ENCODE data around the gene MCTS1.
A peak's percentile ranks its signal among the peaks of the same experiment; 100 is the strongest.
"Not testable (repeated sequence)": the region's sequence is repeated elsewhere in the genome, so short reads cannot be mapped to it uniquely, and the experiment has no call there.

Gene MCTS1, protein sequence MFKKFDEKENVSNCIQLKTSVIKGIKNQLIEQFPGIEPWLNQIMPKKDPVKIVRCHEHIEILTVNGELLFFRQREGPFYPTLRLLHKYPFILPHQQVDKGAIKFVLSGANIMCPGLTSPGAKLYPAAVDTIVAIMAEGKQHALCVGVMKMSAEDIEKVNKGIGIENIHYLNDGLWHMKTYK

DNA sequence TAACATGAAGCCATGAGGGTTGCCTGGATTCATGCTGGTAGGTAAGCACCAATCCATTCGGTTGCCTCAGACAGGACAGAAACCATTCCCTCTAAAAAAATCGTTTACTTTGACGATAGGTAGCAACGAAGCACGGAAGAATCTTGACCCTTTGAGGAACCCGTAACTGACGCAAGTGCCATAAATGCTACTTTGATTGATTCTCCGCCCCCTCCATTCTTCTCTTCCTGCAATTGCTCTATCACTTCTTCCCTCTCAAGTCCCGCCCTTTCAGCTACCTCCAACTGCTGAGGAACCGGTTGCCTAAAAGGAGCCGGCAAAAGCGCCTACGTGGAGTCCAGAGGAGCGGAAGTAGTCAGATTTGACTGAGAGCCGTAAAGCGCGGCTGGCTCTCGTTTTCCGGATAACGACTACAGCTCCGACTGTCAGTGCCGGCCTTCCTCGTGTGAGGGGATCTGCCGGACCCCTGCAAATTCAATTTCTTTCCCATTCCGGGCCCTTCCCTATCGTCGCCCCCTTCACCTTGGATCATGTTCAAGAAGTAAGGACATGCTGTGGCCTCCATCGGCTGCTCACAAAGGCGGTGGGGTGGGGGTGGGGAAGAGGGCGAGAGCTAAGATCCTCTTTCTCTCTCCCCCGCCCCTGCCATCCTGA is at the start of gene MCTS1:
Gene MCTS1, plus strand, starts transcription at position 395 of the 654 bp plus-strand sequence. Its CDS starts 136 bp downstream, at position 531.
- peak; percentile 87 for DNase-seq (ENCODE audit: low spot score)

DNA sequence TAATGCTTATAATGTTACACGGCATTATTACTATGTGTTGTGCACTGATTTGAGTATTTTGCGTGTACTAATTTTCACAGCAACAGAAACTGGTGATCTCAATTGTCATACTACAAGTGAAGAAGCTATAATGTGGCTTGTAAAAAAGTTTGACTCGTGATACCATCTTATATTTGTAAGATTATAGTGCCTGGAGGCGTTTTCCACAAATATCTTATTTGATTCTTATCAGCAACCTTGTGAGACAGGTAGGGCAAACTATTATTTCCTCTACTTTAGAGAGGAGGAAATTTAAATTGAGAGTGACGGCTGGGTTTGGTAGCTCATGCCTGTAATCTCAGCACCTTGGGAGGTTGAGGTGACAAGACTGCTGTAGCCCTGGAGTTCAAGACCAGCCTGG is 47.6 kb upstream of the MCTS1 start:
- DNase-seq (ENCODE audit: low spot score): no peak

DNA sequence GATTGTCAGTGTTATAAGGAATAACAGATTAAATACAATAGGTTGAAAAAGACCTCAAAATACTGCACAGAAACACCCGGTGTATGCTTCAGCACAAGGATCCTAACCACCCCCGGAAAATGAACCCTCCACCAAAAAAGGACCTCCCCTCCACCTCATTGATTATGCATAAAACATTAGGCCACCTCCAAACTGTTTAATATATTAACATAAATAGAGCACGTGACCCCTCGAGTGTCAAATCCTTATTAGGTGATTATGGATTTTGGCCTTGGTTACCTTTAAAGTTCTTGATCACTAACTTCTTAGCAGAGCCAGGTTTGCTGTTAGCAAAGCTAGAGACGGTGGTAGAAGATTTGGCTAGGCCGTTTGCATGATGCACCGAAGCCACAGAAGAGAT is 44.1 kb upstream of the MCTS1 start:
- DNase-seq (ENCODE audit: low spot score): peak; percentile 10

DNA sequence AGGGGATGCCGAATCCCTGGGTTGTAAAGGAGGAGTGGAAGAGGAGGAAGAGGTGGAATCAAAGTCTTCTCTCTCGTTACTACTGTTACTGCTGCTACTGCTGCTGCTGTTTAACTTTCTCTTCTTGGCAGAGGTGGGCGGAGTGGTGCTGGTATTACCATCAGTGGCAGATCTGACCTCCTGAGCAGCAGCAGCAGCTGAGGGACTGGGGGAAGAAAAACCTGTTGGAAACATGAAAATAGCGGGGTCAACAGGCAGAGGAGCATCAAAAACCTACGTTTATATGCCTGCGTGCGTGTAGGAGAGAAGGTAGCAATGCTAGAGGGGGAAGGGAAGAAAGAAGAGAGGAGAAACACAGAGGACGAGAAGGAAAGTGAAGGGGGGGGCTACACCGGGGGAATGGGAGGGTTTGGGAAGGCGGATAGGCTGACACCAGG is 43.5 kb upstream of the MCTS1 start:
- peak; percentile 5 for DNase-seq (ENCODE audit: low spot score)

DNA sequence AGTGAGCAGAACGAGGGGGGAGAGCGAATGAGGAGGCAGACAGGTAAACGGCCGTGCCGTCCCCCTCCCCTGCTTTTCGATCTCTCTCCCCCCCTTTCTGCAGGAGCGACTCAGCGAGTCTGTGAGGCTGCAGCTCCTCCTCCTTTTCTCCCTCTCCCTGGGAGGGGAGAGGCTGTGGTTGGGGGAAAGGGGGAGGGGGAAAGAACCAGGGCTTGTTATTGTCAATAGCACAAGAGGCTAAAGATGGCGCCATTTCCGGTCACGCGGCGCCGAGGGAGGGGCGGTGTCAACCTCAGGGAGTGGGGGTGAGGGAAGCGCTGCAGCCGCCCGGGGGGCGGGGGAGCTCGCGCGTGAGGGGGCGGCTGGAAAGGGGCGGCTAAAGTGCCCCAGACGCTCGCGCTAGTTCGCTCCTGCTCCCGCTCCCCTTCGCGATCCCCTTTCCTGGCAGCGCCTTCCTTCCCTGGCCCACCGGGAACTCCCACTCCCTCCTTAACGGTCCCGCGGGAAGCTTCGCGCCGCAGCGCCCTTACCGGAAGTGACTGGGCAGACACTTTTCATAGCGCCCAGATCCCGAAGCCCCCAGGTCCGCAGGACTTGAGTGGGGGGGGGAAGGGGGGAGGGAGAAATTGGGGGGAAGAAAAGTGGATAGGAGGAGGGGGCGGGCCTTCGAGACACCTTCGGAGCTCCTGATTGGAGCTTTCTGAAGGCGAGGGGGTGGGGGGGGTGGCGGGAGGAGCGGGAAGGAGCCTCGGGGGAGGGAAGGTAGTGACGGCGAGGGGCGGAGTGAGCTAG is 42.9 kb upstream of the MCTS1 start, which contains the start of gene CUL4B:
Gene CUL4B, minus strand, starts transcription at position 121 of the 792 bp plus-strand sequence. CDS start 324 bp downstream, outside the sequence.
- DNase-seq (ENCODE audit: low spot score): peak; percentile 91

DNA sequence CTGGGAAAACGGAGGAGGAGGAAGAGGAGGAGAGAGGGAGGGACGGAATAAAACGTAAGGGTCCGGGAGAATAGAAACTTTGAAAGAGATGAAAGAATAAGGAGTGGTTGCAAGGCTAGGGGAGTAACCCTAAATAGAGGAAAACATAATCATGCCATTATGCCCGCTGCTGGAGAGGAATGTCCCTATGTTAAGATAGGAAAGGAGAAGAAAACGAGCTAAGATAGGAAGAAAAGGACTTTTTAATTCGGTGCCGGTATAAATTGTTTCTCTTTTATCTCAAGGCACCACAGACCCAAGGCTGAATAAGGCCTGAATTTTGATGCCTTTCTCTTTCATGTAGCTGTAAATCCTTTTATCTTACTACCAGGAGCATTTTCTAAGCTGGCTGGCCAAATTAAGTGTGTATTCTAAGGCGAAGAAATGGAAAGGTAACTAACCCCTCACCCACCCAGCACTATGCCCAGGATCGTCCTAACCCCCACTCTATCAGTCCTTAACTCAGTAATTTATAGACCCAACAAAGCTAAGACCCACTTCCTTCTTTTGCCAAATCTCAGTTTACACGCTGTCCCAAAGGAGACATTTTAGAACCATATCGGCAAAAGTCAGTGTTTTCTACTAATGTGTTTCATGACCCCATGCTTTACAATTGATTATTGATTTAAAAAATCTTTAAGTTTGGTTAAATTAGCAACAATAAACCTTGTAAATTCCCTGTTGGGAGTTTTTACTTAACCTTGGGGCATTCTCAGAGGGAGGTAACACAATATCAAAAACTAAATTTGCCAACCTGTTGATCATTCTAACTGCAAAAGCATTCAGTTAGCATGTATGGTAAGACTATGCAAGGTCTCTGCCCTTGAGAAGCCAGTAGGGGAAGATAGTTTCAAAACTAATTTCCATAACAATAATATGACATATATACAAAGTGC is 42.0 kb upstream of the MCTS1 start:
- no peak for DNase-seq (ENCODE audit: low spot score)

DNA sequence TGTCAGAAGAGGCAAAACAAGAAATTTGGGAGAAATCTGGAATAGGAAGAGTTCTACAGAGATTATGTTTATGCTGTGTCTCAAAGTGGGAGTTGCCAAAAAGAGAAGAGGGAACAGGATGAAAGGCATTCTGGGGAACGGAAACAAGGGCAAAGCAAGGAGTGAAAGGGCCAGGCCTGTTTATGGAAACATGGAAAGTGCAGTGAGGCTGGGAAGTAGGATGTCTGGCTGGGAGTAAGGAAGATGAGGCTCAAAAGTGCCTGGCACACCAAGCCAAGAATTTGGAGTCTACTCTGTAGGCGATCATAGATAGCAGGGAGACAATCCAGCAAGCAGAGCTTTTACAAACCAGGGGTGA is 41.4 kb upstream of the MCTS1 start:
- no peak for DNase-seq (ENCODE audit: low spot score)

DNA sequence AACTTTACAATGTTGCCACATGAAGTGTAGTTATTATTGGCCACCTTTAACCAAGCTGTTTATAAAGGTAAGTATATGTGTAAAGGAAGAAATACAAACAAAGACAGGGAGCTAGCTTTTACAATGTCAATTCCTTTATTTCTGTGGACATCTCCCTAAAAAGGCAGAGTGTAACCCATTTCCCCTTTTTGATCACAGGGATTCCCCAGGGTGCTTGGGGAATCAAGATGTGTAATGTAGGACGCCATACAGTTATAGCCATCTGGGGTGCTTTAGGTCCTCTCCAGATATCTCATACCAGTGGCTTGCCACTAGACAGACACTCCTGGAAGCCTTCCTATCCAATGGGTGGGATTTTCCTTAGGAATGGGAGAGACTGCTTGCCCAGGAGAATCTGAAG is 39.0 kb upstream of the MCTS1 start:
- no peak for DNase-seq (ENCODE audit: low spot score)

DNA sequence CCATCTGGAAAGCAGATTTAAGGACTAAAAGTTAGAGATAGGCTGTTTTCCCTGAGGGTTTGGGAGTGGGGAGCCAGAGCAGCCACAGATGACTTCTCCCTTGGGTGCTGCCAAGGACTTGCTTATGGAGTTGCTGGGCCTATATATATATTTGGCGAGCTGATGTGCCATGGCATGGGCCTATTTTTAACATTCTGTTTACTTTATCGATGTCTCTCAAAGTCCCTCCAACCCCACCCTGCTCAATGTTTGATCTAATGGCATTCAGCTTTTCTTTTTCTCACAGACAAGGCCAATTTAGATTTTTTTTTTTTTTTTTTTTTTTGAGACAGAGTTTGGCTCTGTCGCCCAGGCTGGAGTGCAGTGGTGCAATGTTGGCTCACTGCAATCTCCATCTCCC is 37.1 kb upstream of the MCTS1 start:
- DNase-seq (ENCODE audit: low spot score): no peak

DNA sequence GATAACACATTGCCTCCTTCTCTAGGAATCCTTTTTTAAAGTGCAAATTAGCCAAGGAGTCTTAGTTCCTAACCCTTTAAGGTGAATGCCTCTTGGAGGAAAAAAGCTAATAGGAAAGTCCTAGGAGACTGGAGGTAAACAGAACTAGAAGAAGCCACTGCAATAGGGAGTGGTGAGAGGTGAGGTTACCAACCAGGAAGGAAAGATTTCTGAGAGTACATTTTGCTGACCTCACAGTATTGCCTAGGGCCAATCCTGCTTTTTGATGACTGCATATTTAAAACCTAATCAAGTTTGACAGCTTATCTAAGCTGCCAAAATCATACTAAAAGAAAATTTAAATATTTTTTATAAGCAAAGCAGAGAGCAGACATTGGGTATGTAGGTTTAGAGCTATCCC is 35.9 kb upstream of the MCTS1 start:
- DNase-seq (ENCODE audit: low spot score): no peak

DNA sequence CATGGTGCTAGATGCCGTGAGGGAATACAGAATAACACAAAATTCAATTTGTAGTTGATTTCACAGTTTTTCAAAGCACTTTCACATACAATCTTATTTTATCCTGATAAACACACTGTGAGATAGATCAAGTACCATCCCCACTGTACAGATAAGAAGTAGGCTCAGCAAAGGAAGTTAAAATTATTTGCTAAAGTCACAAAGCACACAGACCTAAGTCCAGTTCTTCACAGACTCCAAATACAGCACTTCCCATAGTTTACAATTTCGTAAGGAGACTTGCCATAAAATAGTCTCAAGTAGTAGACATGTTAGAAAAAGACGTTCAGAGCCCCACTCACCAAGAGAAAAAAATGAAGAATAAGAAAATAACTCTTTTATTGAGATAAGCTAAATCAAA is 35.3 kb upstream of the MCTS1 start:
- DNase-seq (ENCODE audit: low spot score): no peak

DNA sequence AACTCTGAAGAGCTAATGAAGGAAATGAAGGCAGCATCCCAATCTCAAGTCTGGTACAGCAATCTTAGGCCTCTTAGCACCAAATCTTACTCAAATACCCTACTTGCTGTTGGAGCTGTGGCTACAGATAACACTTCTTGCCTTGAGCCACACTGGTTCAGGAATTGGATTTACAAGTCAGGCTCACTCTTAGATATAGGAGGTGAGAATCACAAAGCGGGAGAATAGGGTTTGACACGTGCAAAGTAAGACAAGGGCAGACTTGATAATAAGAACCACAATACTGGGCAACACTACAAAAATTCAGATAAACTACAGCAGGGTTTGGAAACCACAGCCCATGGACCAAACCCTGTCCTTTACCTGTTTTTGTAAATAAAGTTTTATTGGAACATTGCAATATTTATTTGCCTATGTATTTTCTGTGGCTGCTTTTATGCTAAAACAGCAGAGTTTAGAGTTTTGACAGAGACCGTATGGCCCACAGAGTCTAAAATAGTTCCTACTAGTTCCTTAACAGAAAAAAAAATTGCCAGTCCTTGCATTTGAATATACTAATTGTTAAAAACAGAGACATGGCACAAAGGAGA is 33.8 kb upstream of the MCTS1 start:
- no peak for DNase-seq (ENCODE audit: low spot score)

DNA sequence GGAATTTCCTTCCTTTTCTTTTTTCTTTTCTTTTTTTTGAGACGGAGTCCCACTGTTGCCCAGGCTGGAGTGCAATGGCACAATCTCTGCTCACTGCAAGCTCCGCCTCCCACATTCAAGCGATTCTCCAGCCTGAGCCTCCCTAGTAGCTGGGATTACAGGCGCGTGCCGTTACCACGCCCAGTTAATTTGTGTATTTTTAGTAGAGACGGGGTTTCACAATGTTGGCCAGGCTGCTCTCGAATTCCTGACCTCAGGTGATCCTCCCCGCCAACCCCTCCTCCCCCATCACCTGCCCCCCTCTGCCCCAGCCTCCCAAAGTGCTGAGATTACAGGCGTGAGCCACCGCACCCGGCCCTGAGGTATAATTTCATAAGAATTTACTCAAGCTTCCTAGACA is 30.1 kb upstream of the MCTS1 start:
- DNase-seq (ENCODE audit: low spot score): not testable (repeated sequence)

DNA sequence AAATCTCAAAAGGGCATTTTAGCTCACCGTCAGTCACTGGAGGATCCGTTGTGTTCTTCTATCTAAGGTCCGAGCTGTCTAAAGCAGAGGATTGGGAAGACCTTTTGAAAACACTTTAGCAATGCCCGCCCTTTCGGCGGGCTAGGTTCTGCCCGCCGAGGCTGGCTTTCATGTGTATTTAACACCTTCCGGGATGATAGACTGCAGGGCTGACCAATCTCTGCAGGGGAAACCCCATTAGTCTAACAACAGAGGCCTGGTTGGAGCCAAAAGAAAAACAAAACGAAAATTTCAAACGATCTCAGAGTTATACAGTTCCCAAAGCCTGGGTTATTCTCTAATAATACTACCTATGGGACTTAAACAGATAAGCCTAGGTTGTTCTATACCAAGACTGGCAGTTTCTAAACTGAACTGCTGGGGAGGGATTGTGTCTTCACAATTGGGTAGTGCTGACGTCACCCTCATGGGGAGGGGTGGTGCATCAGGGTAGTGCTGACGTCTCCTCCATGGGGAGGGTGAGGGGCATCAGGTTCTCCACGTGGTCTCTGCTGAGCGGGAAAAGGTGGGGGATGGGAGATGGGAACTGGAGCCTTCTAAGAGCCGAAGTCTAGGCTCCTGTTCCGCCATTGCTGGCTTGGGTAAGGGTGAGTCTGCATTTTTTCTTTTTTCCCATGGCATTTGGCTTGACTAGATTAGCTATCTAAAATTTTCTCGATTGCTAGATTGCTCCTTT is 28.4 kb upstream of the MCTS1 start:
- DNase-seq (ENCODE audit: low spot score): no peak

DNA sequence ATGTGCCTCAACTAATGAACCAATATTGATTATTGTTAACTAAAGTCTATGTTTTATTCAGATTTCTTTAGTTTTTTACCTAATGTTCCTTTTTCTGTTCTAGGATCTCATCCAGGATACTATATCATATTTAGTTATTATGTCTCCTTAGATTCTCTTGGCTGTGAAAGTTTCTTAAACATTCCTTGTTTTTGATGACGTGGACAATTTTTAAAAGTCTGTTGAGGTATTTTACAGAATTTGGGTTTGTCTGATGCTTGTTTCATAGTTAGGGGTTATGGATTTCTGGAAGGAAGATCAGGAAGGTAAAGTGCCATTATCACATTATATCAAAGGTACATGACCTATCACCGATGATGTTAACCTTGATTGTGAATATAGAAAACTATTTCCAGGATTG is 18.2 kb upstream of the MCTS1 start:
- DNase-seq (ENCODE audit: low spot score): no peak

DNA sequence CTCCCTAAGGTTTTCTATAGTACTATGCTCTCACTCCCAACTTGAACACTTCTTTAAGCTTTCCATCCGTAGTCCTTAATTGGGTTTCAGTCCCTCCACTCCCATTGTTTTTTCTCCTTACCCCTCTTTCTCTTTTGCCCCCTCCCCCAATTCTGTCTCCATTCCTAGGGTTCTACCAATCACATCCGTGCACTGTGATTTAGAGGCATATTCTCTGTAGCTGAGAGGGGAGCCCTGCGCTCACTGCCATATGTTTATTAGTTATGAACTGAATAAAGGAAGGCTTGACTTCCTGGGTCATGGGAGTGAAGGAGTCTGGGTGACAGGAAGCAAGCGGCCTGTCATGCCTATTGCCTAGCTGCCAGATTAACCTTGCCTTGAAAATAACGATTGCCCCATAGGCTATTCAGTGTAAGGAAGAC is 471 bp downstream of the MCTS1 start:
- DNase-seq (ENCODE audit: low spot score): peak; percentile 47

DNA sequence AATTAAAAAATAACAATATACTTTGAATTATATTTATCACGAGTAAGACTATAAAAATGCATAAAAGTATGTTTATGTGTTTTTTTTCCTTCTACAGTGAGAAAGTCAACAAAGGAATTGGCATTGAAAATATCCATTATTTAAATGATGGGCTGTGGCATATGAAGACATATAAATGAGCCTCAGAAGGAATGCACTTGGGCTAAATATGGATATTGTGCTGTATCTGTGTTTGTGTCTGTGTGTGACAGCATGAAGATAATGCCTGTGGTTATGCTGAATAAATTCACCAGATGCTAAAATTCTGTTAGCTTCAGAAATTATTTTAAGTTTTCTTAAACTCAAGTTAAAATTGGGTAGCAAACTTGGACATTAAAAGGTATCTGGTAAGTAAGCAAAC is 8.2 kb downstream of the MCTS1 start:
- no peak for DNase-seq (ENCODE audit: low spot score)

DNA sequence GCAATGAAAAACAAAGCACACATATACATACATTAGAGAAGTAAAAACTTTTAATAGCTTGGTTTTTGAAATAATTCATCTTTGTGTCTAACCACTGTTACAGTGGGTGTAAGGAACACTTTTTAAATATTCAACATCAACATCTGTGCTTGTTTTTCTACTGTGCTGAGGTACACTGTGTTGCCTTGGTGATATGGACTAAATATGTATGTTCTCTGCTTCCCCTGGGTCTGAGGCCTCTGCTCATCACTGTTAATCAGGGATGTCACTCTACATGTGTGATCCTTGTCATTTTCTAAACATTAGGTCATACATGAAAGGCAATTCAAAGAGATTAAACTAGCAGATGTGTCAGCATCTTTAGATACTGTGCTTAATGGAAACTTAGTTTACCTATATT is 10.9 kb downstream of the MCTS1 start:
- DNase-seq (ENCODE audit: low spot score): no peak

DNA sequence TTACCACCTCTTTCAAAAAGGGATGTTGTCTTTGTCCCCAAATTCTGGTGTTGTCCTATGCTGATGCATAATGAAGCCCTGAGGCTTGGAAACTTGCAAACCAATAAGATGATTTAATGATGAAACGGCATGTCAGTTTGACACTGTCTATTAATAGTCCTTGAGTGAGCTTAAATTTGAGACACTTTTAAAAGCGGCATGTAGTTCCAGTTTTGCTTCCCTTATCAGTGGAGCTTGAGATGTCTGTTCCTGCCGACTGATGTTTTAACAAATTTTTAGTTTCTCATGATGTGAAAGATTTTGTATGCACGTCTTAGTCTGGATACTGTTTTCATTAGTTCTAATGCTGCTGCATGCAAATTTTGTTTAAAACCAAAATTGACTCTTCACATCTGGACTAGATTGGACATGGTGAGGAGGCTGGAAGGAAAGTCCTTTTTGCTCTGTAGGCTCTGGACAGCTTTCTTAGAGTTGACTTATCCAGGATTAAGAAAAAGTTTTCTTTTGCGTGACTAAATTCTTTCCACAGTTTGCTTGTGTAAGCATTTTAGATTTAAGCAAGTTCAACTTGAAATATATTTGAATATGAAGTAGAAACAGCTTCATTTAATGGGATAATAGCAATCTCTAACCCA is 14.2 kb downstream of the MCTS1 start:
- no peak for DNase-seq (ENCODE audit: low spot score)

DNA sequence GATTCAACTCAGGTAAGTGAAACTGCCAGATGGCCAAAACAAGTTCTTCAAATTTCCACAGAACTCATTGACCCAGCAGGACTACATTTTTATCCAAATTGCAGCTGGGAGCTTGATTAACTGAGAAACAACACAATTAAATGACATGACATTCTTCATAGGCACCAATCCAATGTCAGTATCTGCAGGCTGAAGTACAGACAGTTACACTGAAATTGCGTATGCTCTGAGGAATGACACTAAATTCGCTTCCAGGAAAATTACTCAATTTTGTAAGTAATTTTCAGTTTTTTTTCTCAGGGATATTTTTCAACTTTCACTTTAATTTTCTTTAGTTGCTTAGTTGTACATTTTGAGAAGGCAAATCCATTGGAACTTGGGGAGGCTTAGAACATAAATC is 21.5 kb downstream of the MCTS1 start:
- no peak for DNase-seq (ENCODE audit: low spot score)

Data from CD4-positive, alpha-beta T cell treated with Interleukin-15 for 4 hours (primary cell).